SK-N-MC (cell line): ENCODE results near the gene C1orf105.

ENCODE experiments used
- EZH2 ChIP-seq: fragments of 200-600 bp; sonication (generic); IDR thresholded peaks from one replicate; pipeline ENCODE4 v1.6.1; 2017; ENCODE audit warnings: antibody characterized with exemption
- POLR2AphosphoS5 ChIP-seq: IDR thresholded peaks from 2 replicates; pipeline ENCODE4 v1.6.1; 2012; ENCODE audit warnings: mild to moderate bottlenecking, low read depth, low read length, borderline replicate concordance

DNA sequence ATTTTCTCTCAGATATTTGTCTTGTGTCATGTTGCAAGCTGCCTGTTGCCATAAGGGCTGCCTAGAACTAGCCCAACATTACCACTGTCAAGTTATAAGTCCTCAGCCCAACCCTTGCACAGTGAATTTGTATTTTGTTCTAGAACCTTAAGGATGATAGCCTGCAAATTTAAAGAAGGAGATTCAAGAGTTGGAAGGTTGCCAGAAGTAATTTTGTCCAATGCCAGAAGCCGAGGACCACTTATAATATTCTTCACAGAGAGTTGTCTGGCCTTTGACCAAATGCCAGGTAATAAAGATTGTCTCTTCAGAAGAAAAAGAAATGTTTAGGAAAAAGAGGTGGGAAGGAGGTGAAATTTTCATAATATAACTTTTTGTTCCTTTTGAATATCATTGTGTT is 71.9 kb downstream of the C1orf105 start:
- no peak for TF ChIP-seq EZH2
- TF ChIP-seq POLR2AphosphoS5, result no peak
